GOT3 (cell line): ENCODE measurements around the gene BBS9.

ENCODE experiments used
- DNase-seq: peaks from one replicate; lab custom pipeline; 2025; ENCODE audit warnings: mixed read lengths; lab: John Stamatoyannopoulos, UW

Gene BBS9

DNA sequence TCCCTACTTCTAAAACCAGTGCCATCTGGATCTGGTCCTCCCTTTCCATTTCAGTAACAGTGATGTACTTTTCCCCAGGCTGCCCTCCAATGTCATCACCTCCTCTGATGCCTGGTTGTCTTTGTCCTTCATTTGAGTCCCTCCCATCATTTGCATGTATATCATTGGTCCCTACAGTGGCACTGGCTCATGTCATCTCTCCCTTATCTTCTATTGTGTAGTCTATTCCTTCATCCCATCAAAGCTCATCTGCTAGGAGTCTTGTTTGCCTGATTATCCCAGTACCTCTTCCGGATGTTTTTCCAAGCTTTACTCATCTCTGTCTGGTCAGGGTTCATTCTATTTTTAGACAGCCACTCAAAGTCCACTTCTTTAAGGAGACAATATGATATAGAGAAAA is 483.1 kb downstream of the BBS9 start:
- no peak for DNase-seq

DNA sequence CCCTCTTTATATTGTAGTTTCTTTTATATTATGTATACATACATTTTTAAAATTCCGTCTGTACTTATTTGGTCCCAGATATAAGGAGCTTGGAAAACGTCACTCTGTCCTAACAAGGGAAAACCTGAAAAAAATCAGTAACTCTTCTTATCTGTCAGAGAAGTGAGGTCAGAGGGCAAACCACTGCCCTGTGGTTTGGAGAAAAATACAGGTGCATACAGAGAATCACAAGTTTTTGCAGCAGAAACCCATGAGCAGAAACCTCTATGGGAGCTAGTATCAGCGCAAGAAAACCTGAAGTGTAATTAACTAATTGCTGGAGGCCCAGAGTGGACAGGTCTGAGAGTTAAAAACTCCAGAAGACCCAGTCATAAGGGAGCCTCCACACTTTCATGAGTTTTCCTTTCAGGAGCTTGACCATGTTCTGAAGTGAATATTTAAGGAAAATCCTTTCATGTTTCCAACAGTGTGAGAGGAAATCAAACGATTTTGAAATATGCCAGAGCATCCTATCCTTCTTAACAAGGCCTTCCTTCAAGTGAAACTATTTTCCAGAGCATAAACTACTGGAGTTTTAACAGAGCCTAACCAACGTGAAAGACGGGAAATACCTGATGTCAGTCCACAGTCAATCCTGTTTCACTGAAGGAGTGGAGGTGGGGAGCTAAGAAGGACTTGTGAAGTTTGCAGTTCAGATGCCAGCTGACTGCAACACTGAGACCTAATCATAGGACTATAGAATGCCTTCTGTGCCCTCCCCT is 485.2 kb downstream of the BBS9 start:
- no peak for DNase-seq

DNA sequence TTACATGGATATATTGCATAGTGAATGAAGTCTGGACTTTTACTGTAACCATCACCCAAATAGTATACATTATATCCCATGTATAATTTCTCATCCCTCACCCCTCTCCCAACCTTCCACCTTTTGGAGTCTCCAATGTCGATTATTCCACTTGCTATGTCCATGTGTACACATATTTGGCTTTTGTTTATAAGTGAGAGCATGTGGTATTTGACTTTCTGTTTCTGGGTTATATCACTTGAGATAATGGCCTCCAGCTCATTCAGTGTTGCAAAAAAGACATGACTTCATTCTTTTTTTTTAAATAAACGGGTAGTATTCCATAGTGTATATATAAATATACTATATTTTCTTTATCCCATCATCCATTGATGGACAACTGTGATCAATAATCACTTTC is 487.4 kb downstream of the BBS9 start:
- no peak for DNase-seq

DNA sequence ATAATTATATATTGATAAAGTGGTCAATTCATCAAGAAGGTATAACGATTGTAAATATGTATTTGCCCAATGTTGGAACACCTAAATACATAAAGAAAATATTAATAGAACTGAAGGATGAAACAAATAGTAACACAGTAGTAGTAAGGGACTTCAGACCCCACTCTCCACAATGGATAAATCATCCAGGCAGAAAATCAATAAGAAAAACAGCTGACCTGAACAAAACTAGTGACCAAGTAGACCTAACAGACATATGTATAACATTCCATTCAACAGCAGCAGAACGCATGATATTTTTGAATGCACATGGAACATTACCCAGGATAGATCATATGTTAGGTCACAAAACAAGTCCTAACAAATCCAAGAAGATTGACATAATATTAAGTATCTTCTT is 489.9 kb downstream of the BBS9 start:
- no peak for DNase-seq

DNA sequence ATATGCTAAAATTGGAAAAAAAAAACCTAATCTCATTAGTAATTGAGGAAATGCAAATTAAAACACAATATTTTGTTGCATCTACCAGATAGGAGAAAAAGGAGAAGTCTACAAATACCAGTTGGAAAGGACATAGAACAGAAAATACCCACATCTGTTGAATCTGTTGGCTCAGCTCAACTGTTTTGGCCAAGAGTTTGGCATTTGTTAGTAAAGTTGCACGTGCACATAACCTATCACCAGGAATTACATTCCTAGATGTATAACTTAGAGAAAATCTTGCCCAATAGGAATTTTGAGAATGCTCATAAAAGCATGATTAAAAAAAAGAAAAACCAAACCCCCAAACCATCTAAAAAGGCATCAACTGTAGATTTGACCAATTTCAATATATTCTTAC is 493.9 kb downstream of the BBS9 start:
- DNase-seq, result no peak

DNA sequence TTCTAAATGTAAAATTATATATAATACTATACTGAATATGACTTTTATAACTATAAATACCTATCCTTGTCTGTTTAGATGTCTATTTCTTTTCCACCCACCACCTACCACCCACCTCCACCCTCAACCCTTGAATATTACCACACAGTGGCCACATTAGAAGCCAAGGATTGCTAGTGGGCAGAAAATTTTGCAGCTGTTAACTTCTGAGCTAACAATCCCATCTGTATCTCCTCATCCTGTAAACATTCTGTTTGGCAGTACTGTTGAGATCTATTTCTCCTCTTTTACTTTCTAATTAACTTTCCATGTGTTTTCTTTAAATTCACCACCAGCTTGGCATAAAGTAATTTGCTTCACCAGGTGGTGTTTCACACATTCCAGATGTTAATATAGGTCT is 494.9 kb downstream of the BBS9 start:
- DNase-seq, result no peak

DNA sequence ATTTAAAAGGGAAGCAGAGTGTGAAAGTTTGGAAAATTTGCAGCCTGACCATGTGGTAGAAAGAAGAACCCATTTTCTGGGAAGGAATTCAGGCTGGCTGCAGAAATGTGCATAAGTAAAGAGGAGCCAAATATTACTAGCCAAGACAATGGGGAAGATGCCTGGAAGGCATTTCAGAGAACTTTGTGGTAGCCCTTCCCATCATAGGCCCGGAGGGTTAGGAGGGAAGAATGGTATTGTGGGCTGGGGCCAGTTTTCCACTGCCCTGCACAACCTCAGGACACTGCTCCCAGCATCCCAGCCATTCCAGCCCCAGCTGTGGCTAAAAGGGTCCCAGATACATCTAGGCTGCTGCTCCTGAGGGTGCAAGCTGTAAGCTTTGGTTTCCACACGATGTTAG is 497.5 kb downstream of the BBS9 start:
- no peak for DNase-seq

DNA sequence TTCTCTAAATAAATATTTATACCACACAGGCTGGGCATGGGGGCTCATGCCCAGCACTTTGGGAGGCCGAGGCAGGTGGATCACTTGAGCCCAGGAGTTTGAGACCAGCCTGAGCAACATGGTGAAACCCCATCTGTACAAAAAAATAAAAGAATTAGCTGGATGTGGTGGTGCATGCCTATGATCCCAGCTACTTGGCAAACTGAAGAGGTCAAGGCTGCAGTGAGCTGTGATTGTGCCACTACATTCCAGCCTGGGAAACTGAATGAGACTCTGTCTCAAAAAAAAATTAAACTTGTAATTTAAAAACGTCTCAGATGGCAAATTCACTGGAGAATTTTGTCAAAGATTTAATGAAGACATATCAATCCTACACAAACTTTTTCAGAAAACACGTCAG is 498.4 kb downstream of the BBS9 start:
- DNase-seq, result no peak

DNA sequence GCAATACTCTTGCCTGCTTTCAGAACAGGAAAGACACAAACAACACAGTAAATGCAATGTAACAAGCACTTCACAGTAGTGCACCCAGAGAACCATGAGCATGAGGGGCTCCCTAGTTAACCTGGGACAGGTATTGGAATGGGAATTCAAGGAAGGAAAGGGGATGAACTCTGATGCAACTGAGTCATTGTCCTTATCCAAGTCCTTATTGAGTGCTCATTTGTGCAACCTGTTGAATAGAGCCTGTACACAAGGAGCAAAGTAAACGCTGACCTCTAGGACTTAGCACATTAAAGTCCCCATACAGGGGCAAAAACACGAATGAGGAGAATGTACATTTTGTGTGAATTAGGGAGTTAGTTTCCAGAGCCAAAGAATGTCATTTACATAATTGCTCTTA is 499.5 kb downstream of the BBS9 start:
- DNase-seq, result no peak

DNA sequence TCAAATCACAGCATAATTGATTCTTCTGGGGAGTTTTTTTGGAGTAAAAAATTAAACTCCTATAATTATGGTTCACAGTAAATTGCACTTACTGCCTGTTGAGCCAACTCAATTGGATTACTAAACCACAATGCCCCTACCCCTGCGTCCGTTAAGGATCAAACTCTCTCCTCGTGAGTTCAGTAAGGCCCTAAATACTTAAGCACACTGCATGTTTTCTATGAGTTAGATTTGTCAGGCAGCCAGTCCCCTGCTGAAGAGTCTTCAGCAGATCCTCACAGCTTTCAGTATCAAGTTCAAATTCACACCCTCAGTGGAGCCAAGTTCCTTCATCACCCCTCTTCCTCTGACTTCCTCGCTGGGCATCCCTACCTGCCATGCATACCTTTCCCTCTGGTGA is 501.0 kb downstream of the BBS9 start:
- DNase-seq, result no peak

DNA sequence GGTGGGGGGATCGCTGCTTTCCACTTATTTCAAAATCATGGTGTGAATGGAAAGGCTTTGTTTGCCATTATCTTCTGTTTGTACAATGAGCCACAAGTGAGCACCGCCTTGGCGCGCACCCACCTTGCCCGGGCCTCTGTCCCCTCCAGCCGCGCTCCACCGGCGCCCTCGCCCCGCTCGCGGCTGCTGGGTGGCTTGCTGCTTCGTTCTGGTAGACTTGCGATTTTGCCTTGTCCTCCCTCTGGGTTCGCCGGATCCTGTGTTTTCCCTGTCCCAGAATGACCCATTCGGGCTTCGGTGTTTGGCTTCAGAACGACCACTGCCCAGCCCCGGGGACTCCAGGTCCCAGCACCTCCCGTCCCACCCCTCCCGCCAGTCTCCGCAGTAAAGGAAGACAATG is 503.0 kb downstream of the BBS9 start:
- no peak for DNase-seq

DNA sequence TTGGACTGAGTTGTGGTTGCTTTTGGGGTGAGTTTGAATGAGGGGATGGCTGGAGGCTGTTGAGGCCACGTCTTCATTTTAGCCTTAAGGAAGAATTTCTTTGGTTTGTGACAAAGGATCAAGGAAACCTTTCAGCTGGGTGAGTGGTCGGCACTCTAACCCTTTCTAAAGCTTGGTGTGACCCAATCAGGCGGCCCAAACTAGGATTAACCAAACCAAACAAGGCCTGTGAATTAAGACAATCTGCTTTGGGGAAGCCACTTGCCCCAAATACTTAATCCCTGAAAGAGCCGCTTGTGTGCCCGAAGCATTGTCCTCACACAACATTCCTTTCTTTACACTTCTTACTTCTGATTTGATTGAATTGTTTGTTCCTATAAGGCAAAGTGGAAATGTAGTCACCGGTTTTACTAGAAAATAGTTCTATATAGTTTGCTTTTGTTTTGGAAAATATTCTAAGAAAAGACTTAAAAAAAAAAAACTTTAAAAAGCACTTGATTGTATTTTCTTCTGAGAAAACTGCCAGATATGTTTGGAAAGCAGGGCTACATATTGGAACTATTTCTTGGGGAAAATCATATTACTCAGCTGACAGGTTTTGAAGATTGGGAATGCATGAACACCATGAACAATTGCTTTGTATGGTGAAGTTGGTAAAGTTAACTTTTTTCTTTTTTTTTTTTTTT is 503.6 kb downstream of the BBS9 start:
- DNase-seq, result no peak

DNA sequence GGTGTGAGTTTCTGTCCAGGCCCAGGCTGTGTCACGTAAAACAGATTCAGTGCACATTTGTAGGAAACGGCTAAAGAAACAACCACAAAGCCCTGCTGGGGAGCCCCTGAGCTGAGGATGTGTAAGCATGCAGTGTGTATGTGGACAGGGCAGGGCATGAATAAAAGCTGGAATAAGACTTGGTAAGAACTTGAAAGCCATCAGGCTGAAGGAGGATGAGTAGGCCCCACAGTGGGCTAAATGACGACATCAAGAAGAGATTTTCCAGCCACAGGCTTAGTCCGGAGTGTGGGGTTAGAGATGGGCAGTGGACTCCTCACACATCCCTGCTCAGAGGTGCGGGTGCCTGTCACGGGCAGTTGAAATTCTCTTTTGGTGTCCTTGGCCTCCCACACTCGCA is 505.2 kb downstream of the BBS9 start:
- DNase-seq, result no peak

DNA sequence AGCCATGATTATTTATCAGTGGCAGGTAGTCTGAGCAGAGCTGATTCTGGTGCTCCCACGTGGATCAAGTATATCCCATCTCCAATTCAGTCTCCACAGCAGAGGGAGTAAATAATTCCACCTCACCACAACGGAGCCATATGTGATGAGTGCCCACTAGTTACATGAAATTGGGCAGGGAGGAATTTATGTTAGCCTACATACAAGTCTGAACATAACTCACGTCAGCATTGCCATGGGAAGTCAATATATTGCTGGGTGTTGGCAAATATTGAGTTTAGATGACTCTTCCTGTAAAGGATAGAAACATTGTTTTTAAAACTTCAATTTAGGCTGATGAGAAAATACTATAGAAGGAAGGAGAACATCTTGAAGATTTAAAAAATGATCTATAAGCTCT is 507.0 kb downstream of the BBS9 start:
- no peak for DNase-seq

DNA sequence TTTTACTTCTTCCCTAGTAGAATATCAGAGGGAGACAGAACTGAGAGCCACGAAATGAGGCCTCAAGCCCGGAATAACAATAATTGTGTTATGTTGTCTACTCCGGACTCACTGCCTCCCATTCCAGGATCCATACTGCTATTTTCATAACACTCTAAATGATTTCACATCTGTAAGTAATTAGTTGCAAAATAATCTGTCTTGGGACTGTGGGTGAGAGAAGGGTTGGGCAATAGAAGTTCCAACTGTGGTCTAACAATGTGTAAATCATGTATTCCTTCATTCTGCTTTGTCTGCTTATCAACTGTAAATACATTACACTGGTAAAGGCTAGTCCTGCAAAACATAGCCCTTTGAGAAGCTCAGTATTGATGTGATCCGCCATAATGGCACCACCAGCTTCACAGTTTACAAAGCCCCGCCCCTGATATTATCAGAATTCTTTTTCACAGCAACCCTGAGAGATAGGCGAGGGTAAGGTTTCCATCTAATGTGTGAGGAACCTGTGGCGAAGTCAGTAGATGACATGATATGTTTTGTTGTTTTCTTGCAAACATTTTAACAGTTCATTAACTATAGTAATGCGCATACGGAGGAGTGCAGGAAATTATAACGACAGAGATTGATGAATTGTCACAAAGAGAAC is 510.3 kb downstream of the BBS9 start:
- no peak for DNase-seq

DNA sequence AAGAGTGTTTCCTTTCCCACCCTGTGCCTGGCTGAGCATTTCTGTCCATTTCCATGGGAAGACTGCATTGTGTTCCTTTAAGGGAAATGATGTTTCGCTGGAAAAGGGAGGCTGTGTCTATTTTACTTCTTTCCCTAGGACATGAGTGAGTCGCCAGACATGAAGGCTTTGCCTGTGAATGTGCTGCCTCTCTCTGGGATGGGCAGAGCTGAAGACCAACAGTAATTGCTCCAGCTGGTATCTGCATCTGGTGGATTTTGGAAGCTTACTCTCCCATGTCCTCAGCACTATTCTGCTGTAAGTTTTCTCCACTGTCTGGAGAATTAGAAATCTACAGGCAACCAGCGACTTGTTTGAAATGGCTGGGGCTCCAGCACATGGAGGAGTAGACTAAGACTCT is 511.4 kb downstream of the BBS9 start:
- no peak for DNase-seq

DNA sequence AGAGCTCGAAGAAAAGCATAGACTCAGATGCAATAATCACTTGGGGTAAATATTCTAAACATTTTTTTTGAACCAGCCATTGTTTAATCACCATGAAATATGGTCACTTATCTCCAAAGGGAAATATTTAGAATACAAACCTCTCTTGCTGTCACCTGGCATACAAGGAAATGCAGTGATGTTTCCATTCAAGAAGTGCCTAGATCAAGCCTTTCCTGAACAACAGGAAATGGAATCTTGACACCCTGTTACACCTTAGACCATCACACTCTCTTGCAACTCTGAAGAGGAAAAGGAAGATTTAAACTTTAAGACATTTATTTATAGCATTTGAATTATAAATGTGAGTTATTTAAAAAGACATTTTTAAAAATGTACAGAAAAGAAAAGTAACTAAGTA is 512.9 kb downstream of the BBS9 start:
- no peak for DNase-seq

DNA sequence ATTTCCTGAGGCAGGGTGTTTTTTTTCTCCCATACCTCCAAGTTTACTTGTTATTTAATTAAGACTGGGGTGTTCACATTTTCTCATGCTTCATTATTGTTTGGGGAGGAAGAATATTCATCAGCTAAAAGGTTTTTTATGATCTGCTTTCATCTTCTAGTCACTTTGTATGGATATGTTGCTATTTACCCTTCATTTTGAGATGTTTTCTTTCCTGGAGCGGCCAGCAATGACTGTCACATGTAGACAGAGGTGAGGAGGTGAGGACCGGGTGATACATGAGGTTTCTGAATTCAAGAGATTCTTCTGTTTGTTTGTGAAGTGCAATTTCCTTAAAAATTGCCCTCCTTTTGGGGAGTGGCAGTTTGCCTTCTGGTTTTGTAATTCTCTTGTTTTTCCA is 514.2 kb downstream of the BBS9 start:
- no peak for DNase-seq

DNA sequence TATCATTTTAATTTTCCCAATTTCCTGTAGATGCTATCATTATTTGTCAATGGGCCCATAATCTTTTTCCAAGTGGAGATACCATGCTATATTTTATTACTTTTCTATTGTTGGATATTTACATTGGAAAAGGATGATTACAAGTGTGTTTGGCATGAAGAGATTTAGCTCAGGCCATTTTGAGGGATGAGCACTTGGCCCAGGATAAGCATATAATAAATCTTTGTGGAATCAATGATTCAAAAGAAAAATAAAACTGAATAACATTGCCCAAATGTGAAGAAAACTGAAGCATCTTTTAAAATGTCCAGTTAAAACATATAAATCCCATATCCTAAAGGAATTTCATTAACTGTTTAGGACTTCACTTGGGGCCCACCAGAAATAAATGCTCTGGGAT is 515.1 kb downstream of the BBS9 start:
- no peak for DNase-seq

DNA sequence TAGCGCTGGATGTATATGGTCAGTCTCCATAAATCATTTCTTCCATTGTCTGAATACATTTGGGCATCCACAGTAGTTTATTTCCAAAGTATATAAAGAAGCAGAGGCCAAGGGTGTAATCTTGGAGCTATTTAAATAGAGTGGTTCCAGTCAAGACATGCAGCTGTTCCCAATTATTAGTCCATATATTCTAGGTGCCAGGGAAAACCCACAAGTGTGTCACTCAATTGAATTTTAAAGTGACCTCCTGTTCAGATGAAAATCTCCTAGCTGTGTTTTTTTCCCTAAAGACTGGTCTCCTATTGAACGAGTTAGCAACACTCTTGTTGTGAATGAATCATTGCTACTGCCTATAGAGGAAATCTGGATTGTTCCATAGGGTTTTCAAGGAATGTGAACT is 515.7 kb downstream of the BBS9 start:
- no peak for DNase-seq

DNA sequence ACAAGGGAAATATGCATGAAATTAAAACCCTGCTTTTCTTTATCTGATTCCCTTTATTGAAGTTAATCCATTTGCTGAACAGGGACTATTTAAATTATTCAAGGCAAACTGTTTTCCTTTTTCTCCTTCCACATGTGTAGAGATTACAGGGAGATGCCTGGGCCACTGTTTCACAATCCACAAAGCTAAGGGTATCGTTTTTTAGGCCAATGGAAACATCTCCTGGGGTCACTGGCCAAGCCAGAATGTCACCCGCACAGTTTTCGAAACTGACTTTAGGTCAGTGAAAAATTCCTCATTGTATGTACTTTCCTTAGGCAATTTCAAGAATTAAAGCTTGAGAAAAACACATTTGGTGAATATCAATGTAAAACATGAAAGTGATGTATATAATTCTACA is 516.8 kb downstream of the BBS9 start:
- DNase-seq, result no peak

DNA sequence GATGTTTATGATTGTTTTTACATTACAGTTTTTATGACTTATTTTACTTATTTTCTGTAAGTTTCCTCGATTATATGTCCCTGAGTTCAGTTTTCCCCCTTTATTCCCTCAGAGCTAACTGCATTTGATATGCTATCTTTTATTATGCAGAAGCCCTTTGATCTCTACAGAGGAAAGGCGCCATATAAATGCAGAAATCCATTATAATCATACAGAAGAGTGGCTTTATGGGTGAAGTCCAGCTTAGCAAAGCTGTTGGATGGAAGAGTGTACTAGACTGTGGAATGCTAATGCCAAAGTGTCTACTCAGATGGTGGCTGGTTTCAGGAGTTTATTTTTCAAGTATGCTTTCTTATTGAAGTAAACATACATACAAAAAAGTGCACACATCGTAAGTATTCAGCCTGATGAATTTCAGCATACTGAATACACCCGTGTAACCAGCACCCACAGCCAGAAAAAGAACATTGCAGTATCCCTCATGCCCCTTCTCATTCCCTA is 517.6 kb downstream of the BBS9 start:
- DNase-seq, result no peak
